PC-9 (cell line): ENCODE data around the gene MS4A3.
"Not testable (repeated sequence)": the region's sequence is repeated elsewhere in the genome, so short reads cannot be mapped to it uniquely, and the experiment has no call there.

Experiments used
- EZH2 ChIP-seq: fragments of 200-600 bp; sonication (generic); IDR thresholded peaks from 2 replicates; pipeline ENCODE4 v1.8.0; 2017; ENCODE audit warnings: antibody characterized with exemption, low read depth
- TF ChIP-seq, protein P1 (sequence below): fragments of 200-600 bp; sonication (generic); conservative IDR thresholded peaks from 2 replicates; pipeline ENCODE4 v1.6.1; 2017; ENCODE audit warnings: mixed run types, antibody characterized with exemption, mild to moderate bottlenecking, moderate library complexity

GRCh38 chr11:60108631-60109030 is 52.2 kb downstream of the MS4A3 start:
- TF ChIP-seq, protein P1, sequence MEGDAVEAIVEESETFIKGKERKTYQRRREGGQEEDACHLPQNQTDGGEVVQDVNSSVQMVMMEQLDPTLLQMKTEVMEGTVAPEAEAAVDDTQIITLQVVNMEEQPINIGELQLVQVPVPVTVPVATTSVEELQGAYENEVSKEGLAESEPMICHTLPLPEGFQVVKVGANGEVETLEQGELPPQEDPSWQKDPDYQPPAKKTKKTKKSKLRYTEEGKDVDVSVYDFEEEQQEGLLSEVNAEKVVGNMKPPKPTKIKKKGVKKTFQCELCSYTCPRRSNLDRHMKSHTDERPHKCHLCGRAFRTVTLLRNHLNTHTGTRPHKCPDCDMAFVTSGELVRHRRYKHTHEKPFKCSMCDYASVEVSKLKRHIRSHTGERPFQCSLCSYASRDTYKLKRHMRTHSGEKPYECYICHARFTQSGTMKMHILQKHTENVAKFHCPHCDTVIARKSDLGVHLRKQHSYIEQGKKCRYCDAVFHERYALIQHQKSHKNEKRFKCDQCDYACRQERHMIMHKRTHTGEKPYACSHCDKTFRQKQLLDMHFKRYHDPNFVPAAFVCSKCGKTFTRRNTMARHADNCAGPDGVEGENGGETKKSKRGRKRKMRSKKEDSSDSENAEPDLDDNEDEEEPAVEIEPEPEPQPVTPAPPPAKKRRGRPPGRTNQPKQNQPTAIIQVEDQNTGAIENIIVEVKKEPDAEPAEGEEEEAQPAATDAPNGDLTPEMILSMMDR, result not testable (repeated sequence)
- TF ChIP-seq EZH2, result not testable (repeated sequence)
